Psoas muscle (tissue), 8 donors: Measurements from ENCODE around the gene VPS16. TPM values are rescaled to one million over a fixed set of nuclear protein-coding genes. Genes with fewer than 3 reads are reported as not detected.

Experiments
- ATAC-seq, 4 donors: fragments of 200-7000 bp; cut with Tn5 transposase; one replicate each; pipeline ENCODE4 v1.9.1; 2020; ENCODE audit warnings: moderate library complexity in 3 of 4, mild to moderate bottlenecking in 2 of 4
- DNase-seq, 2 donors: peaks; one replicate each; pipeline ENCODE4 v3.0.0-alpha.2; 2020
- H3K27ac ChIP-seq: fragments of 200-600 bp; one replicate; pipeline ENCODE4 v1.8.0; 2022
- H3K27me3 ChIP-seq, 3 donors: fragments of 200-600 bp in 1 of 3; one replicate each; pipeline versions ENCODE4 v1.6.1 to v1.8.0; 2013 to 2022; ENCODE audit warnings: low read length in 2 of 3, mild to moderate bottlenecking in 2 of 3, moderate library complexity in 1 of 3; ENCODE audit not compliant: insufficient read depth in 3 of 3
- H3K36me3 ChIP-seq, 2 donors: fragments of 200-600 bp in 1 of 2; one replicate each; pipeline versions ENCODE4 v1.6.1 to v1.8.0; 2013 to 2022; ENCODE audit warnings: low read depth in 1 of 2, mild to moderate bottlenecking in 1 of 2, moderate library complexity in 1 of 2; ENCODE audit not compliant: insufficient read depth in 1 of 2
- H3K4me1 ChIP-seq: fragments of 200-600 bp; one replicate; pipeline ENCODE4 v1.8.0; 2022
- H3K4me3 ChIP-seq: fragments of 200-600 bp; one replicate; pipeline ENCODE4 v1.8.0; 2022; ENCODE audit warnings: mild to moderate bottlenecking
- H3K9me3 ChIP-seq: fragments of 200-600 bp; one replicate; pipeline ENCODE4 v1.8.0; 2022
- CTCF ChIP-seq: fragments of 200-600 bp; IDR thresholded peaks from one replicate; pipeline ENCODE4 v1.8.0; 2022; ENCODE audit warnings: antibody characterized with exemption
- WGBS, 3 donors: extraction: QIAGEN DNeasy Blood & Tissue Kit; methylation state at CpG; one replicate each; pipeline versions ENCODE4 v1.1.6 to v1.1.7; 2013; 5-methylcytosine and 5-hydroxymethylcytosine counted together
- intact Hi-C, 2 donors: fragments of 100-400 bp; cut with DNase I; formaldehyde crosslinking; loops; one replicate each; pipeline versions ENCODE4 v1.11.0 to v1.14.2; 2022
- polyA plus RNA-seq, 3 donors: library from polyadenylated mRNA; stranded (reverse); fragments of 200-250 nt; gene quantifications; one replicate each; pipeline ENCODE4 v1.2.3, GENCODE V29; 2013
- total RNA-seq, 4 donors: library from RNA; stranded (reverse); fragmentation: NEBNext Ultra II Directional in 2 of 4; extraction: Animal tissue kit (Norgen Biotek cat#: 25700) in 2 of 4; gene quantifications; one replicate each; pipeline versions ENCODE4 v1.2.1 to v1.2.4, GENCODE V29; 2021 to 2023
- donor health status: healthy with polysubstance abuse.
- donor health status: DM: no; HTN: no; CAD: no; lungs with moderate emphysema.
- donor health status: Bipolar disorder and iron deficiency.
- donor health status: healthy.
- donor health status: DM: yes; HTN: yes; CAD: no.
- donor health status: DM: no; HTN: no; CAD: no.
- donor health status: DM: no; HTN: no; CAD: no.
- donor health status: DM: yes; HTN: yes; CAD: no.

The VPS16 gene
- total and polyA plus RNA-seq, 7 donors, result 17.1 to 25.5 (median 20.2) TPM

GRCh38 chr20:2899243-2899642, 58.7 kb downstream of the VPS16 start:
- Histone ChIP-seq H3K27me3 (no peaks in the 10 kb centered on the region), H3K4me3 (no peak overlapping the region), H3K36me3 (no peaks in the 10 kb centered on the region), H3K4me1 (no peaks in the 10 kb centered on the region), H3K27ac (no peak overlapping the region), H3K9me3 (no peaks in the 10 kb centered on the region)
- 94 to 100% (median 99%) methylated on average over 3 of the region's 3 CpGs for WGBS, 3 donors
- ATAC-seq (no peak), DNase-seq (no peak)
- intact Hi-C loops, result no loop called here
- no peak for TF ChIP-seq CTCF

GRCh38 chr20:2900845-2901592, 60.5 kb downstream of the VPS16 start:
- no peaks in the 10 kb centered on the region for H3K36me3 ChIP-seq
- H3K4me1 ChIP-seq, result no peaks in the 10 kb centered on the region
- no peak overlapping the region for H3K27ac ChIP-seq
- intact Hi-C loops, result no loop called here
- WGBS, 3 donors, result 76 to 87% (median 82%) methylated on average over 11 of the region's 11 CpGs
- no peak for DNase-seq
- H3K9me3 ChIP-seq, result no peaks in the 10 kb centered on the region
- no peak for TF ChIP-seq CTCF
- H3K4me3 ChIP-seq, result no peak overlapping the region
- ATAC-seq, result no peak
- no peaks in the 10 kb centered on the region for H3K27me3 ChIP-seq

- DNase-seq, result no peak
- H3K4me3 ChIP-seq, result no peak overlapping the region
- 0 to 62% (median 3%) methylated on average over 1 of the region's 1 CpG for WGBS, 3 donors
- no peak for TF ChIP-seq CTCF
- no peak overlapping the region for H3K27ac ChIP-seq
- H3K9me3 ChIP-seq, result no peaks in the 10 kb centered on the region
- H3K27me3 ChIP-seq, result no peaks in the 10 kb centered on the region
- H3K4me1 ChIP-seq, result no peaks in the 10 kb centered on the region
- no peak for ATAC-seq
- H3K36me3 ChIP-seq, result no peaks in the 10 kb centered on the region
- intact Hi-C loops, result no loop called here
Measured at GRCh38 chr20:2902291-2902690, 61.7 kb downstream of the VPS16 start.

- Histone ChIP-seq H3K27me3 (no peaks in the 10 kb centered on the region), H3K27ac (no peak overlapping the region), H3K4me3 (no peak overlapping the region), H3K9me3 (no peaks in the 10 kb centered on the region), H3K4me1 (no peaks in the 10 kb centered on the region), H3K36me3 (no peaks in the 10 kb centered on the region)
- ATAC-seq, result no peak
- no peak for DNase-seq
- no peak for TF ChIP-seq CTCF
- intact Hi-C loops, result no loop called here
- 93 to 95% (median 94%) methylated on average over 3 of the region's 3 CpGs for WGBS, 3 donors
Measured at GRCh38 chr20:2902818-2903217, 62.3 kb downstream of the VPS16 start.

- ATAC-seq, result no peak
Measured at GRCh38 chr20:2903686-2904085, 63.1 kb downstream of the VPS16 start.

More at GRCh38 chr20:2903686-2904085, 63.1 kb downstream of the VPS16 start:
- no peak for DNase-seq
- intact Hi-C loops, result no loop called here
- H3K4me1 ChIP-seq, result no peaks in the 10 kb centered on the region
- no peak overlapping the region for H3K4me3 ChIP-seq
- H3K9me3 ChIP-seq, result no peaks in the 10 kb centered on the region
- no peak for TF ChIP-seq CTCF
- H3K27me3 ChIP-seq, result no peaks in the 10 kb centered on the region
- no peak overlapping the region for H3K27ac ChIP-seq
- no peaks in the 10 kb centered on the region for H3K36me3 ChIP-seq
- 96 to 97% (median 96%) methylated on average over 6 of the region's 6 CpGs for WGBS, 3 donors
